ENCODE data around the gene RET. TPM values are rescaled to one million over a fixed set of nuclear protein-coding genes. Genes with fewer than 3 reads are reported as not detected.

Gene RET
- 8.4 TPM in 2 replicates for total RNA-seq (2021; fragmentation: NEBNext Ultra II Directional; extraction: Animal tissue kit (Norgen Biotek cat#: 25700))
- polyA plus RNA-seq (2011; rRNA removed), result 6.7 and 10.4 TPM in 2 replicates
- polyA plus RNA-seq (2011; cell fraction: cytosol; rRNA removed), result 6.4 TPM
- 16.4 TPM for polyA plus RNA-seq (2011; cell fraction: nucleus; rRNA removed)
- polyA plus RNA-seq (2012, experiment 1 of 2), result 5.8 to 8.4 TPM (median 8.3 TPM) in 4 replicates
- polyA plus RNA-seq (2012, experiment 2 of 2), result 5.1 TPM
- polyA plus RNA-seq (2013, experiment 1 of 2), result 8.0 TPM
- polyA plus RNA-seq (2013, experiment 2 of 2), result 7.6 TPM
- polyA minus RNA-seq (2011; rRNA and poly(A)+ RNA removed), result 3.6 and 5.9 TPM in 2 replicates
- 7.3 TPM for polyA minus RNA-seq (2011; cell fraction: cytosol; rRNA and poly(A)+ RNA removed)
- 9.4 TPM for polyA minus RNA-seq (2011; cell fraction: nucleus; rRNA and poly(A)+ RNA removed)
- long read RNA-seq, experiment 1, partial matches to known transcripts, result 3 of 5 reads
- long read RNA-seq, experiment 1, other reads (novel, unspliced or antisense), result 2 of 5 reads
- long read RNA-seq, experiment 2, result 0 reads

DNA sequence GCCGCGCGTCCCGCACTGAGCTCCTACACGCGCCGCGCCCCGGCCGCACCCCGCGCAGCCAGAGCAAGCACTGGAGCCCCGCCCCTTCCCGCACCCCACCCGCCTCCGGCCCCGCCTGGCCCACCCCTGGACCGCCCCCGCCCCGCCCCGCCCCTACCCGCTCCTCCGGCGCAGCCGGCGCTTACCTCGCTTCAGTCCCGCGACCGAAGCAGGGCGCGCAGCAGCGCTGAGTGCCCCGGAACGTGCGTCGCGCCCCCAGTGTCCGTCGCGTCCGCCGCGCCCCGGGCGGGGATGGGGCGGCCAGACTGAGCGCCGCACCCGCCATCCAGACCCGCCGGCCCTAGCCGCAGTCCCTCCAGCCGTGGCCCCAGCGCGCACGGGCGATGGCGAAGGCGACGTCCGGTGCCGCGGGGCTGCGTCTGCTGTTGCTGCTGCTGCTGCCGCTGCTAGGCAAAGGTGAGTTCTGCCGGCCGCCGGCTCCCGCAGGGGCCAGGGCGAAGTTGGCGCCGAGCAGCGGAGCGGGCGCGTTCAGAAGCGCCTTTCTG, at the start of gene RET:
Gene RET (plus strand): TSS at position 194 of the 545 bp plus-strand sequence. CDS start 190 bp downstream, at position 384.
- DNase-seq (ENCODE audit: low read depth in 1 of 2, low spot score in 2 of 2), result peak in 1 of 2 experiments; percentile 72
- Histone ChIP-seq H3K4ac (replicated peaks; ENCODE audit: insufficient read length, low read depth, low read length) (no peak within 1 kb of the TSS), H2AK5ac (ENCODE audit: low read depth, low read length) (no peak within 1 kb of the TSS), H2BK120ac (replicated peaks; ENCODE audit: low read depth, low read length) (no peak within 1 kb of the TSS), H3K4me2 (ENCODE audit: insufficient read depth in 1 of 2, low read depth in 2 of 2, low read length in 2 of 2) (peak within 1 kb of the TSS; percentile 59 to 91), H2AFZ (ENCODE audit: low read length) (peak within 1 kb of the TSS; percentile 26; the same call in 1 of the 2 replicates), H4K8ac (ENCODE audit: extremely low read depth, insufficient read depth, low read length) (peak within 1 kb of the TSS; percentile 79), H2BK20ac (ENCODE audit: low read length) (no peak within 1 kb of the TSS), H4K20me1 (replicated peaks in 1 of 2; ENCODE audit: control insufficient read depth in 1 of 2, insufficient read depth in 2 of 2, low read length in 2 of 2) (peaks cover 7 to 10% of the 10 kb centered on the region in 2 experiments), H4K5ac (ENCODE audit: insufficient read length, low read depth, low read length) (peak within 1 kb of the TSS; percentile 10), H3K79me2 (ENCODE audit: control insufficient read depth in 1 of 2, insufficient read depth in 2 of 2, low read length in 2 of 2) (no peaks in the 10 kb centered on the region), H3K27ac (ENCODE audit: low read depth, low read length) (no peak within 1 kb of the TSS), H4K91ac (replicated peaks; ENCODE audit: insufficient read length, low read length) (no peak within 1 kb of the TSS), H3K9ac (replicated peaks in 1 of 4; ENCODE audit: extremely low read depth in 1 of 4, low read depth in 3 of 4, low read length in 3 of 4) (peak within 1 kb of the TSS in 2 of 4 experiments; percentile 25 to 43; a peak in 4 of 7 replicates), H3K23me2 (ENCODE audit: low read depth, low read length) (peaks cover 11% of the 10 kb centered on the region; the same call in 1 of the 2 replicates), H3K36me3 (ENCODE audit: control insufficient read depth in 2 of 4, insufficient read depth in 4 of 4, low read length in 3 of 4) (no peaks in the 10 kb centered on the region), H2BK5ac (ENCODE audit: low read depth, low read length) (no peak within 1 kb of the TSS), H3K4me3 (ENCODE audit: extremely low read depth in 1 of 4, insufficient read depth in 2 of 4, low read depth in 3 of 4, low read length in 4 of 4) (peak within 1 kb of the TSS; percentile 36 to 79 (median 64)), H2BK12ac (ENCODE audit: low read depth, low read length) (no peak within 1 kb of the TSS), H2BK15ac (ENCODE audit: low read length) (no peak within 1 kb of the TSS), H3K23ac (ENCODE audit: insufficient read length) (no peak within 1 kb of the TSS), H3K4me1 (replicated peaks in 1 of 4; ENCODE audit: control insufficient read depth in 3 of 4, insufficient read depth in 4 of 4, low read length in 3 of 4) (peaks cover 0 to 10% (median 3%) of the 10 kb centered on the region in 4 experiments; a peak in 3 of 7 replicates), H3K56ac (replicated peaks; ENCODE audit: insufficient read length, low read depth, low read length) (no peak within 1 kb of the TSS), H3K9me3 (ENCODE audit: insufficient read depth in 2 of 2, low read depth in 1 of 2, low read length in 1 of 2) (no peaks in the 10 kb centered on the region), H3K18ac (ENCODE audit: extremely low read depth, low read length) (peak within 1 kb of the TSS; percentile 32; the same call in 1 of the 2 replicates), H3K79me1 (ENCODE audit: low read depth, low read length) (no peaks in the 10 kb centered on the region; the same call in 1 of the 2 replicates), H3K14ac (ENCODE audit: insufficient read length) (no peak within 1 kb of the TSS), H3K27me3 (replicated peaks in 1 of 4; ENCODE audit: control insufficient read depth in 3 of 4, extremely low read depth in 1 of 4, insufficient read depth in 3 of 4, low read length in 3 of 4) (peaks cover 12 to 37% (median 30%) of the 10 kb centered on the region in 4 experiments)
- ChIA-PET POLR2A (ENCODE audit: partially characterized antibody) (interaction anchor here (1.3 to 1.5 kb wide), 2 partner anchors 9 to 10 kb away, joined by 3 read pairs; no protein-coding TSS in a partner anchor), CTCF (ENCODE audit: partially characterized antibody) (interaction anchor here (0.6 to 8.5 kb wide), 7 partner anchors 10 to 271 kb away, joined by 3 to 100 read pairs (median 10); no protein-coding TSS in a partner anchor)
- WGBS, 2 experiments (ENCODE audit: extremely low coverage in 1 of 2, insufficient coverage in 1 of 2, insufficient read length in 1 of 2, insufficient replicate concordance in 2 of 2, low coverage in 1 of 2, low lambda C conversion rate in 2 of 2, missing lambda C conversion rate in 1 of 2), result 1% methylated on average over 27 of the region's 78 CpGs; no CpG with 5 or more reads in 1 of the 2 experiments
- no peak for FAIRE-seq
- TF ChIP-seq SP4 (IDR thresholded peaks at IDR 0.05; ENCODE audit: low read length) (no peak), CBX8 (IDR thresholded peaks at IDR 0.05; ENCODE audit: borderline replicate concordance, low read depth, low read length) (no peak), PHF8 (conservative IDR thresholded peaks at IDR 0.05; ENCODE audit: low read depth, low read length) (peak; percentile 35), CREB1 (IDR thresholded peaks at IDR 0.05) (0 out of 2 replicates have a peak, but pooled peaks have one; percentile 11), POLR2A (IDR thresholded peaks at IDR 0.05; ENCODE audit: control extremely low read depth in 1 of 2, low read depth in 2 of 2, low read length in 2 of 2) (0 out of 3 replicates have a peak, but pooled peaks of 1 of the 2 experiments have one; percentile 30), JUN (IDR thresholded peaks at IDR 0.05; ENCODE audit: low read depth, low read length) (no peak)

Measured in H1 (cell line).